Medulla oblongata (tissue), 1 donor: Measurements from ENCODE around the gene NFAT5.
"Not testable (repeated sequence)": the region's sequence is repeated elsewhere in the genome, so short reads cannot be mapped to it uniquely, and the experiment has no call there.

Source experiments
- DNase-seq: peaks from one replicate; pipeline ENCODE4 v3.0.0-alpha.2; 2015; ENCODE audit errors: extremely low spot score

Gene NFAT5

DNA sequence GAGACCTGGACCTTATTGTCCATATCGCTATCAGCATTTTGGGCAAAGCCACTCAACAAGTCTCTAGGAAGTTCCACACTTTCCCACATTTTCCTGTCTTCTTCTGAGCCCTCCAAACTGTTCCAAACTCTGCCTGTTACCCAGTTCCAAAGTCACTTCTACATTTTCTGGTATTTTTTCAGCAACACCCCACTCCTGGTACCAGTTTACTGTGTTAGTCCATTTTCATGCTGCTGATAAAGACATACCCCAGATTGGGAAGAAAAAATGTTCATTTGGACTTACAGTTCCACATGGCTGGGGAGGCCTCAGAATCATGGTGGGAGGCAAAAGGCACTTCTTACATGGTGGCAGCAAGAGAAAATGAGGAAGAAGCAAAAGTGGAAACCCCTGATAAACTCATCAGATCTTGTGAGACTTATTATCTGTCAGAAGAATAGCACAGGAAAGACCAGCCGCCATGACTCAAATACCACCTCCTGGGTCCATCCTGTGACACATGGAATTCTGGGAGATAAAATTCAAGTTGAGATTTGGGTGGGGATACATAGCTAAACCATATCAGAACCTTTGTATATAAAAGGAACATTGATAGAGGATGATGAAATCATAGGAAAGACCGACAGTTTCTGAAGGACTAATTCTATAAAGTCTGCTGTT is 71.6 kb downstream of the NFAT5 start:
- not testable (repeated sequence) for DNase-seq

DNA sequence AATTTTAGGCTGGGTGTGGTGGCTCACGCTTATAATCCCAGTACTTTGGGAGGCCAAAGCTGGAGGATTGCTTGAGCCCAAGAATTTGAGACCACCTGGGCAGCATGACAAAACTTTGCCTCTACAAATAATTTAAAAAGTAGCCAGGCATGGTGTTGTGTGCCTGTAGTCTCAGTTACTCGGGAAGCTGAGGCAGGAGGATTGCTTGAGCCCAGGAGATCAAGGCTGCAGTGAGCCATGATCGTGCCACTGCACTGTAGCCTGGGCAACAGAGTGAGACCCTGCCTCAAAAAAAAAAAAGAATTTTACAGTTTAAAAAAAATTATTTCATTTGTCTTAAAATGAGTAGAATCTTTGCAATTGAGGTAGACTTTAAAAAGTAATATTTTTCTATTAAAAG is 78.2 kb downstream of the NFAT5 start:
- not testable (repeated sequence) for DNase-seq

DNA sequence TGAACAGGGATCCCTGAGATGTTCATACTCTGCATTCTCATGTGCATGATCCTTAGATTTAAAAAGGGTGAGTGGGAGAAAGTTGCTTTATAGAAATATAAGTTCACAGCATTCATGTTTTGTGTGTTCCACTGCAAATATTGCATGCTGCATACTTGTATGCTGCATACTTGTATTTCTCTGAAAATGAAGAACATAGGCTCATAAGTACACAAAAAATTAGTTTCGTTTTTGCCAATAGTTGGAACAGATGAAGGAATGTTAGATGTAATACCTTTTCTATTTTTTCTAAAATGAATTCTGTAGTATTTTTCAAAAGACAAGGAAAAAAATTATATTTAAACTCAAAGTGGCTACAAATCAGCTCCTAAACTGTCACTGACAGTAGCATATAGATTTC is 79.0 kb downstream of the NFAT5 start:
- DNase-seq: no peak

DNA sequence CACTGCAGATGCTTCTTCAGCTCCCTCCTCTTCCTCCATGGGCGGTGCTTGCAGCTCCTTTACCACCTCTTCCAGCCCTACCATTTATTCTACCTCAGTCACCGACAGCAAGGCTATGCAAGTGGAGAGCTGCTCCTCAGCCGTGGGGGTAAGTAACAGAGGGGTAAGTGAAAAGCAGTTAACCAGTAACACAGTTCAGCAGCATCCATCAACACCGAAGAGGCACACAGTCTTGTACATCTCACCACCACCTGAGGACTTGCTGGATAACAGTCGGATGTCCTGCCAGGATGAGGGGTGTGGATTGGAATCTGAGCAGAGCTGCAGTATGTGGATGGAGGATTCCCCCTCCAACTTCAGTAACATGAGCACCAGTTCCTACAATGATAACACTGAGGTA is 81.3 kb downstream of the NFAT5 start:
- no peak for DNase-seq

DNA sequence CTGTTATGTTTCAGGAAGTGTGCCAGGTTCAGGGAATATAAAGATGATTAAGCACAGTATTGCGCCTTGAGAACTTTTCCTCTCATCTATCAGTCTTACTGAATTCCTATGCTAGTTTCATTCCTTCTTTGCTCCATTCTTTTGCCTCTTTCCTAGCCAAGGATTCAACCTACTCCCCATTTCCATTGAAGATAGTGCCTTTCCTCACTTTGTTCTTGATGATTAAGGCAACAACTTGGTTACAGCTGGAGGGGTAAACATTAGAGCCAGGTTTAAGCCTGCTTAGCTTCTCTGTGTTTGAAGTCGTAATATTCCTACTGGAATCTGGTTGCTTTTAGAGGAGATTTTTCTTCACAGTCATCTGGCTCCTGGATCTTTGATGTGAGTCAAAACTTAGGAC is 85.5 kb downstream of the NFAT5 start:
- DNase-seq: no peak

DNA sequence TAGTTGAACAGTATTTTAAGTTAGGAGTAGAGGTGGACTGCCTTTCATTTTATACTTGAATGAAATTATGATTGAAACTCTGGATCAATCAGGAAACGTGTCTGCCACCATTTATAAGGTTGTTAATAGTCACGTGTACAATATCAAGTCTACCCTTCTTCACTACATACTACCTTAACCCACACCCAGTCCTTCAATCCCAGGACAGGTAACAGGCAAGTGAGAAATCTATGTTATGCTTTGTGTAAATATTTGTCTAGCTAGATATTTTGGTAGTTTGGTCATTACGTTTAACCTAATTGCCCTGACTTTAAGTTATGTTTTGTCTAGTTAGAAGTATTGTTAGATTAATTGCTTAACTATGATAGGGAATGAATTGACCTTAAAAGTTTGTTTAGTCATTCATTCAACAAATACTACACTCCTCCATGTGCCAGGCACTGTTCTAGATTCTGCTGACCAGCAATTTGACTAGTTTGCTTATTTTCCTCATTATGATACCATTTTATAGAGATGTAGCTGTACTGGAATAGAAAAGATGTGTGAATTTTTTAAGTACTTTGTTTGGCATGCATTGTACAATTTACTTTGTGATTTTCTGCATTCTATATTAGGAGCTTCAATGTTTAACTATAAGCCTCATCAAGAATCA is 88.6 kb downstream of the NFAT5 start:
- no peak for DNase-seq

DNA sequence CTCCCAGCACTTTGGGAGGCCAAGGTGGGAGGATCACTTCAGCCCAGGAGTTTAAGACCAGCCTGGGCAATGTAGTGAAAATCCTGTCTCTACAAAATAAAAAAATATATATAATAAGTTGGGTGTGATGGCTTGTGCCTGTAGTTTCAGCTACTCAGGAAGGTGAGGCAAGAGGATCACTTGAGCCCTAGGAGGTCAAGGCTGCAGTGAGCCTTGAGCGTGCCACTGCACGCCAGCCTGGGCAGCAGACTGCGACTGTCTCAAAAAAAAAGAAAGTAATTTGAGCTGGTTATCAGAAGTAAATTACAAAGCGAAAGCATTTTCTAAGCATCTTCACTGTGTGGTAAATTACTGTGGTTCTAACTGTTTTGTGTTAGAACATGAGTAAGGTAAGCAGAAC is 94.4 kb downstream of the NFAT5 start:
- DNase-seq: no peak

DNA sequence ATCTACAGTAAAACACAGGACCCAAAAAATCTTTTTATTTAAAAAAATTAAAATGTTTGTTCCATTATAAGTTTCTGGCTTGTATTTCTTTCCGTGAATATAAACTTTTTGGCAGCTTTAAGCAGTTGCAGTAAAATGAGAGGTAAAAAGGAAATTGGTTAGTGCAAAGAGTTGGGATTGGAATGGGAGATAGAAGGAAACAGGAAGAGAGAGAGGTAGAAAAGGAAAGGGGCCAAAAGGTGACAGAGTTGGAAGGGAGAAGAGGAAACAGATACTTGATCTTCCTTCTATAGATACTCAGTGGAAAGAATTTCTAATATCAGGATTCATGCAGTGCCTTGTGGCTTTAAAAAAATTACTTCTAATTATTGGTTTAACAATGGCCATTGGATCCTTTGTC is 97.1 kb downstream of the NFAT5 start:
- DNase-seq: no peak

DNA sequence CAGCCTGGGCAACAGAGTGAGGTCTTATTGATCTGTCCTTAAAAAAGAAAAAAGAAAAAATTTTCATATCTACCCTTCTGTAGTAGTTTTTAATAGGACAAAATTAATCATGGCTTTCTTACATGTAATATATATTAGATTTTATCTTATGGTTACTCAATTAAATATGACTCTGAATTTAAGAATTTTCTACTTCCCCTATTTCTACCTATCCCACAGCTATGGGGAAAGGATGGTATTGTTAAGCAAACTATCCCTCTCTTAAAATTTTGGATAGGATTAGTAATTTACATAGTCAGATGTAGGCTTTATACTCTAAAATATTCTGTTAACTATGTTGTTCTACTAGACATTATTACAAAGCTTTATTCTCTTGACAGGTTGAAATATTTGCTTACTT is 98.1 kb downstream of the NFAT5 start:
- no peak for DNase-seq

DNA sequence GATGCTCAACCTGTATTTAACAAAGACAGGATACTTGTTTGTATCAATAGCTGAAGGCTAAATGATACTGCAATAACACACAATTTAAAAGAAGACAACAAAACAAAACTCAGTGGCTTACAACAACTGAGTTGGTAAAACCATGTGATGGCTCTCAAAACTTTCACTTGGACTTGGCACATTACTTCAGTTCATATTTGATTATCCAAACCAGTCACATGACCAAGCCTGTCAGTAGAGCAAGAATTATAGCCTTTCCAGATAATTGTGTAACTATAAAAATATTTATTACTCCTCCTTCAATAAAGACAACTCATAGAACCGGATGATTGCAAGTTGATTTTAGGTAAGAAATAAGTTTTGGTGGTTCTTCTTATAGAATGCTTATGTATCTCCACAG is 103.8 kb downstream of the NFAT5 start:
- DNase-seq: no peak

DNA sequence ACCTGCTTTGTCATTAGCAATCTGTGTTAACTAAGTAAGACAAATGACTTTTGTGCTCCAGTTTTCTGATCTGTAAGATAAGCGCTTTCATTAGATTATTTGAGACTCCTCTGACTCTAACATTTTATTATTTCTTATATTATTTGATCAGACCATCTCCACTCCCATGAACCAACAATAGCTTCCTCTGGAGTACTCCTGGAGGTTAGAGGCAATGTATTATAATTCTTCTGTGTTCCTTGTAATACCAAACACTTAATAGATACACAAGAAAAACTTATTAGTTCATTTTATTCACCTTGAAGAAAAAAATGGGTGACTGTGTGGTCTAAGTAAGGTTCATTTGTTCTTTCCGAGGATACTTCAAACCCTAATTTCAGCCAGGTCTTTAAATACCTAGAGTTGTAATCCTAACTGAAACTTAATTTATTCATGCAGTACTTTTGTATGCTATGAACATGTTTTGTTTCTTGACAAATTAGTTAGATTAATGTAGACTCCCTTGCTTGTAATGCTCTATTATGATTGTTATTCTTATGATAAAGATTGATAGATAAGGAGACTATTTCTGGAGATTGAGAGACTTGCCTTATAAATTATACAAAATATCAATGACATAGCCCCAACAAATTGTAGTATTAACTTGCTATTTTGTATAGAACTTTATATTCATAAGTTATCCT is 106.7 kb downstream of the NFAT5 start:
- no peak for DNase-seq

DNA sequence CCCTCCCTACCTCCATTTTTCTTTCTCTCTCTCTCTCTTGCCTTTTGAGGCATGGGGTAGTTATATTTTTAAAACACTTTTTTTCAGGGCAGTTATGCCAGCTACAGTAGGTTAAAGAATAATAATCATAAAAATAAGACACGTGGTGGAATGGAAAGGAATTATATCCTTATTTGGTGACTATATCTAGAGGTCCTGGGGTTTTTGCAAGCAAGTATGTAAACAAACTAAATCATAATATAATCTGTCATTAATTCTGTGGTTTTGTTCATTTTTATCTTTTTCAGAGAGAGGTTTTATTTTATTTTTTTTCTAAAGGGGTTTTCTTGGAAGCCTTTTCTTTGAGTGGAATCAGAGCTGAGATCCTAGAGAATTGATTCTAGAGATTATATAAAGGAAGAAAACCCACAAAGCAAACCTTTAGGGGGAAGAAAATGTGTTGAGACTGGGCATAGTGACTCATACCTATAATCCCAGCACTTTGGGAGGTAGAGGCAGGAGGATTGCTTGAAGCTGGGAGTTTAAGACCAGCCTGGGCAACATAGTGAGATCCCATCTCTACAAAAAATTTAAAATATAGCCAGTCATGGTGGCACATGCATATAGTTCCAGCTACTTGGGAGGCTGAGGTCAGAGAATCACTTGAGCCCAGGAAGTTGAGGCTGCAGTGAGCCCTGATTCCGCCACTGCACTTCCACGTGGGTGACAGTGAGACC is 107.4 kb downstream of the NFAT5 start:
- no peak for DNase-seq

DNA sequence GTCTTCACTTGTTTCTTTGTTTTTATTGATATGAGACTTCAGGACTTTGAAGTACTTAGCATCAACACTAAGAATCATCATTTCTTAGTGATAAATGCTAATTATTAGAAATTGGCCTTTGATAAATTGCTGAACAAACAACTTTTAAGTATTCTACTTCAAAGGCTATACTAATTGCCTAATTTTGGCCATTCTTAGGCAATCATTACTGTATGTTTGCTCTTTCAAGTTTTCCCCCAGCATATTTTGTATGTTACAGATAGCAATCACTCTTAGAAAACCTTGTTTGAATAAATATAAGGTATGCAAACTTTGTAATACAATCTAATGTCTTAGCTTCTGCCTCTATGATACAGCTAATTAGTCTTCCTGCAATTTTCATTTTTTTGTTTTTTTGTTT is 114.6 kb downstream of the NFAT5 start:
- no peak for DNase-seq

DNA sequence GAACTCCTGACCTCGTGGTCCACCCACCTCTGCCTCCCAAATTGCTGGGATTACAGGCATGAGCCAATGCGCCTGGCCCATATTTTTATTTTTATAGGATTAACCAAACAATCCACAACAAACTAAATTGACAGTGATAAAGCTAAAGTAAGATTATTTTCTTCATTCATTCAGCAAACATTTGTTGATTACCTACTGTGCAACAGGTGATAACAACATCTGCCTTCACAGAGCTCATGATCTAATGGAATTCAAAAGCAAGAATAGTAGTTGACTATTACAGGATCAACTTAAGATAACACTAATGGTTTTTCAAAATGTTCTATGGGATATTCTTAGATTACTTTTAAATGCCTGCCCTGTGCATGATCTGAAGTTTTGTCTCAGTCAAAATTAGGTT is 122.8 kb downstream of the NFAT5 start:
- DNase-seq: no peak

DNA sequence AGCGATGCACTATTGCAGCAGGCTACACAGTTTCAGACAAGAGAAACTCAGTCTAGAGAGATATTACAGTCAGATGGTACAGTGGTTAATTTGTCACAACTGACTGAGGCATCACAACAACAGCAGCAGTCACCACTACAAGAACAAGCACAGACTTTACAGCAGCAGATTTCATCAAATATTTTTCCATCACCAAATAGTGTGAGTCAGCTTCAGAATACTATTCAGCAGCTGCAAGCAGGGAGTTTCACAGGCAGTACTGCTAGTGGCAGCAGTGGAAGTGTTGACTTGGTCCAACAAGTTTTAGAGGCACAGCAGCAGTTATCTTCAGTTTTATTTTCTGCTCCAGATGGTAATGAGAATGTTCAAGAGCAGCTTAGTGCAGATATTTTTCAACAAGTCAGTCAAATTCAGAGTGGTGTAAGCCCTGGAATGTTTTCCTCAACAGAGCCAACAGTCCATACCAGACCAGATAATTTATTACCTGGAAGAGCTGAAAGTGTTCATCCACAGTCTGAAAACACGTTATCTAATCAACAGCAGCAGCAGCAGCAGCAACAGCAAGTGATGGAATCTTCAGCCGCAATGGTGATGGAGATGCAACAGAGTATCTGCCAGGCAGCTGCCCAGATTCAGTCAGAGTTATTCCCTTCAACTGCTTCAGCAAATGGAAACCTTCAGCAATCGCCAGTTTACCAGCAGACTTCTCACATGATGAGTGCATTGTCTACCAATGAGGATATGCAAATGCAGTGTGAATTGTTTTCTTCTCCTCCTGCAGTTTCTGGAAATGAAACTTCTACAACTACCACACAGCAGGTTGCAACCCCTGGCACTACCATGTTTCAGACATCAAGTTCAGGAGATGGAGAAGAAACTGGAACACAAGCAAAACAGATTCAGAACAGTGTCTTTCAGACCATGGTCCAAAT is 126.5 kb downstream of the NFAT5 start:
- peak; percentile 35 for DNase-seq

DNA sequence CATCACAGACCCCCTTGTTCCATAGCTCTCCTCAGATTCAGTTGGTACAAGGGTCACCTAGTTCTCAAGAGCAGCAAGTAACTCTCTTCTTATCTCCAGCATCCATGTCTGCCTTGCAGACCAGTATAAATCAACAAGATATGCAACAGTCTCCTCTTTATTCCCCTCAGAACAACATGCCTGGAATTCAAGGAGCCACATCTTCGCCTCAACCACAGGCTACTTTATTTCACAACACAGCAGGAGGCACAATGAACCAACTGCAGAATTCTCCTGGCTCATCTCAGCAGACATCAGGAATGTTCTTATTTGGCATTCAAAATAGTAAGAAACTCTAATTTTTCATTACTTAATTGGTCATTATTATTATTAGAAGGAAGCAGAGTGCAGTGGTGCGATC is 128.2 kb downstream of the NFAT5 start:
- no peak for DNase-seq

DNA sequence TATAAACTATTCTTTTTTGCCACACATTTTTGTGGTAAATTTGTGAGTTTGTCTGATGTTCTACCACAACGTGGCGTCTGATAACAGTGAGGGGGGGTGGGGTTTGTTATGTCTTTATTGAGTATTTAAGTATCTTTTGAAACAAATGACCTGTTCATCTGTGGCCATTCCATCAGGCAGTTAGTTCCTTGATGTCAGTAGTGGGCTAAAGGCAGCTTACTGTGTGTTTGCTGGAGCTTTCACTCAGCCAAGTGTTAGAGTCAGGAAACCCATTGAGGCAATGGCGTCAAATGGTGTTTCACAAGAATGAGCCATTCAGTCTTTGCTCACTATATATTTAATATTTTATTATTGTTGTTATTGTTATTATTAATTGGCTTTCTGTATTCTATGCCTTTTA is 132.6 kb downstream of the NFAT5 start:
- DNase-seq: no peak

DNA sequence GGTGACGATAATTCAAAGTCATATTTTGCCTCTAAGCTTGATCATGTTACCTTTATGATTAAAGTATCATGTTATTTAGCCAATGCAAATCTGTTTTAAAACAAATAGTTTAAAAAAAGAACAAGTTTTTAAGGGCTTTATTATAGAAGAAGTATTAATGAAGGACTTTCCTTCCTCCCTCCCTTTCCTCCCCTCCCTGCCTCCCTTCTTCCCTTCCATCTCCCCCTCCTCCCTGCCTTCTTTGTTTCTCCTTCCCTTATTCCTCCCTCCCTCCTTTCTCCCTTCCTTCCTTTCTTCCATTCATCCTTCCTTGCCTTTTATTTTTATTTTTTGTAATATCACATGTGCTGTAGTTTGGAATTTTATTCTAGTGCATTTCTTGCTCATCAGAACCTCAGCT is 134.1 kb downstream of the NFAT5 start:
- DNase-seq: no peak

DNA sequence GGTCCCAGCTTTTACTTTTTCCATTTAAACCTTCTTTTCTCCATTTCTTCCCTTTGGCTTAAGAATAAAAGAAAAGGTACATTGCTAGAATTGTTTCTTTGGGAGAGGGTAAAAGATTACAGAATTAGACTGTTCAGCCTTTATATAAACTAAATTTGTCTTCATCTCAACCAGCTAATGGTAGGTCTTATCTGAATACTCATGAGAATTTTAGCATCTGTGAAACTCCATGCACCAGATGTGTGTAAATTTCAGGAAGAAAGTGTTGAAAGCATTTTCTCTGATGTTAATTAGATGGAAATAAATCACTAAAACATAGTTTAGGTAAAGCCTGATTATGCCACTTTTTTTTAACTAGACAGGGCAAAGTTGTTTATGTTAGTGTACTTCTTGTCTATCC is 135.7 kb downstream of the NFAT5 start:
- no peak for DNase-seq

DNA sequence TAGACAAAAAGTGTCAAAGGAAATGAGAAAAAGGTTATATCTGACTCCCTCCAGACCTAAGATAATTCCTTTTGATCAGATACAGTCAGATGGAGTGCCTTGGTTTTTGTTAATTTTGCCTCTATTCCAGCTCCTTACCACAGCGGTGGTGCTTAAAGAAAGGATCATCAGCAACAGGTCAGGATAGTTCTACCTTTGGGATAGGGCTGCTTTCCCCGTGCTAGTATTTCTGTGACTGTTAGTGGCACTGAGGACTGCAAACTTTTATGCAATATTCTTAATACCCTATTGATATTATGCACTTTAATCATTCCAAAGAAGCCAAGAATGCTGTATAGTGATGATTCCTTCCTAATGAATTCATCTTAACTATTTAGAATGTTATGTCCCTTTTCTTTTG is 136.1 kb downstream of the NFAT5 start:
- no peak for DNase-seq

DNA sequence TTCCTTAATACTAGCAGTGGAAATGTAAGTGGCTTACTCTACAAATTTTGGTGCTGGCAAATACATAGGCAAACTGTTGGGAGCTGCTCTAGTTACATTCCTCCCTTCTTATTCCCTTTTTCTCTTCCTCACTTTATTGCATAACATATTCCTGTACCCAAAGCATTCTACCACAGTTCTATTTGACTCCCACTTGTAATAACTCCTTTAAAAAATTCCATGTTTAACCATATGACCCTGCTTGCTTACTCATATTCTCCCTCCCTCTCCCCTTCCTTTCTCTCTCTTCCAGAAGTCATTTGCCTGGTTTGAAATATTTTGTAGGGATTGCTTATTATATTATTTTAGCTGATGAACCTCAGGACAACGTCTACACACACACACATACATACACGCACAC is 137.9 kb downstream of the NFAT5 start:
- no peak for DNase-seq
